LNCaP clone FGC (cell line): ENCODE measurements around the gene TRIM13.

Experiments used
- DNase-seq: peaks from one replicate; pipeline ENCODE4 v3.0.0-alpha.2; 2011; ENCODE audit warnings: low read depth
- H3K4me3 ChIP-seq: 2 replicates; pipeline ENCODE4 v1.5.1; 2011; ENCODE audit warnings: mild to moderate bottlenecking, low read depth, low read length, control low read depth
- CTCF ChIP-seq: IDR thresholded peaks from 2 replicates; pipeline ENCODE4 v1.5.1; 2012; ENCODE audit warnings: mild to moderate bottlenecking; ENCODE audit not compliant: control insufficient read depth, insufficient read depth; ENCODE audit errors: extremely low read depth

Gene TRIM13

GRCh38 chr13:50026788-50027473, 30.1 kb downstream of the TRIM13 start:
- DNase-seq = no peak
- no peak overlapping the region for H3K4me3 ChIP-seq
- no peak for TF ChIP-seq CTCF

GRCh38 chr13:50030315-50030714, 33.5 kb downstream of the TRIM13 start:
- TF ChIP-seq CTCF = no peak
- no peak for DNase-seq
- no peak overlapping the region for H3K4me3 ChIP-seq

GRCh38 chr13:50033725-50034124, 36.9 kb downstream of the TRIM13 start:
- no peak for DNase-seq
- TF ChIP-seq CTCF = no peak
- H3K4me3 ChIP-seq = no peak overlapping the region

GRCh38 chr13:50037788-50038187, 40.9 kb downstream of the TRIM13 start:
- TF ChIP-seq CTCF = no peak
- DNase-seq = peak; percentile 23
- no peak overlapping the region for H3K4me3 ChIP-seq

- no peak overlapping the region for H3K4me3 ChIP-seq
- TF ChIP-seq CTCF = no peak
- DNase-seq = no peak
Observed at GRCh38 chr13:50038266-50038665, 41.4 kb downstream of the TRIM13 start.

GRCh38 chr13:50052478-50052877, 55.6 kb downstream of the TRIM13 start:
- no peak for TF ChIP-seq CTCF
- H3K4me3 ChIP-seq = no peak overlapping the region
- no peak for DNase-seq

- no peak for DNase-seq
- no peak for TF ChIP-seq CTCF
- no peak overlapping the region for H3K4me3 ChIP-seq
Observed at GRCh38 chr13:50053844-50054243, 57.0 kb downstream of the TRIM13 start.
